ENCODE measurements around the gene ACAP3.

Gene ACAP3

DNA sequence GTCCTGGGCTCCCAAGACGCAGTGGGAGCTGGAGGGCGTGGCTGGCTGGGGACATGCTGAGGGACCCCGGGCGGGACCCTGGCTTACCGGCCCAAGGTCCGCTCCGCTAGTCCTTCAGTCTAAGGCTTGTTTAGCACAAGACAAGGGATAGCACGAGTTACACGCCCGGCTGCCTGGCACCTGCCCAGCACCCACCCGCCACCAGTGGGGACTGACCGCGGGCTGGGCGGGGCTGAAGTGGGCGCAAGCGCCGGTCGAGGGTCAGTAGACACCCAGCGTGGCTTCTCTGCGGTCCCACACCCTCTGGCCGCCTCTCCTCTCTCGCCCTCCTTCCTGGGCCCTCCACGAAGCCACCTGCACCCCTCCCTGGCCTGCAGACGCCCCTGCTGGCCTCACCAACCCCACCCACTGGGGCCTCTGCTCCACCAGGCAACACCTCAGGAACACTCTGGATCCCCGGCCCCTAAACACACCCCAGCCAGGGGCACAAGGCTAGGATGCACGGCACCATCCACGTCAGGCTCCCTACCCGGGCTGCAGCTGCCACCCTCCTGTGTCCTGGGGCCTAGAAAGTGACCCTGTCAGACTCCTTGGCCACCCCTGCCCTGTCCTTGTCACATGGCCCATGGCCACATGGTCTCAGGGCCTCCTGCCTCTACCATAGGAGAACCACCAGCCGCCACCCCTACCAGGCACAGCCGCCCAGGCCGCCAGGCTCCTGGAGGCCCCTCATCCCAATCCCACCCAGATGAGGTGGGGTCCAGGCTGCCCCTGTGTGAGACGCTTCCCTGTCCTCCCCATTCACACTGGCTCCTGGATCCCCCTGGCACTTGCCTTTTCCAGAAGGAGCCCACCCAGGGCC lies 29.4 kb upstream of the ACAP3 start:
- DNase-seq (ENCODE audit: low spot score): peak; percentile 26
- TF ChIP-seq, protein P1, sequence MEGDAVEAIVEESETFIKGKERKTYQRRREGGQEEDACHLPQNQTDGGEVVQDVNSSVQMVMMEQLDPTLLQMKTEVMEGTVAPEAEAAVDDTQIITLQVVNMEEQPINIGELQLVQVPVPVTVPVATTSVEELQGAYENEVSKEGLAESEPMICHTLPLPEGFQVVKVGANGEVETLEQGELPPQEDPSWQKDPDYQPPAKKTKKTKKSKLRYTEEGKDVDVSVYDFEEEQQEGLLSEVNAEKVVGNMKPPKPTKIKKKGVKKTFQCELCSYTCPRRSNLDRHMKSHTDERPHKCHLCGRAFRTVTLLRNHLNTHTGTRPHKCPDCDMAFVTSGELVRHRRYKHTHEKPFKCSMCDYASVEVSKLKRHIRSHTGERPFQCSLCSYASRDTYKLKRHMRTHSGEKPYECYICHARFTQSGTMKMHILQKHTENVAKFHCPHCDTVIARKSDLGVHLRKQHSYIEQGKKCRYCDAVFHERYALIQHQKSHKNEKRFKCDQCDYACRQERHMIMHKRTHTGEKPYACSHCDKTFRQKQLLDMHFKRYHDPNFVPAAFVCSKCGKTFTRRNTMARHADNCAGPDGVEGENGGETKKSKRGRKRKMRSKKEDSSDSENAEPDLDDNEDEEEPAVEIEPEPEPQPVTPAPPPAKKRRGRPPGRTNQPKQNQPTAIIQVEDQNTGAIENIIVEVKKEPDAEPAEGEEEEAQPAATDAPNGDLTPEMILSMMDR (IDR thresholded peaks at IDR 0.05; ENCODE audit: extremely low read depth, missing control alignments): no peak

- TF ChIP-seq, protein P1 (IDR thresholded peaks at IDR 0.05; ENCODE audit: extremely low read depth, missing control alignments): no peak
- DNase-seq (ENCODE audit: low spot score): no peak
Measured at GRCh38 chr1:1336446-1336845, 28.7 kb upstream of the ACAP3 start.

- TF ChIP-seq, protein P1 (IDR thresholded peaks at IDR 0.05; ENCODE audit: extremely low read depth, missing control alignments): no peak
- DNase-seq (ENCODE audit: low spot score): no peak
Measured at GRCh38 chr1:1335792-1336248, 28.1 kb upstream of the ACAP3 start.

DNA sequence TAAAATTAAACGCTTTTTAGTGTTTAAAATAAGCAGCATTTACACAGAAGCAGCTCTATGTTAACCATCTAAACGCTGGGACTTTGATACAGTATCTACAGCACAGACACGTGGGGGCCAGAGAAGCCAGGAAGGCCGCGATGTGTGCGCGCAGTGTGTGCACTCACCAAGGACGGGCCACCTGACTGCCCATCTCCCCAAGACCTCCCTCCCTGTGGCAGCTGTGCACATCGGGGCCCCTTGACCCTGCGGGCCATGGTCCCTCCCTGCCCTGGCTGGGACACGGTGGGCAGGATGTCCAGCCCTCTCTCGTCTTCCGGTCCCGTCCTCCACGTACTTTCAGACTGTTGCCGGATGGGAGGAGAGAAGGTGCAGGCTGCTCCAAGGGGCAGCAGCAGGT lies 27.6 kb upstream of the ACAP3 start:
- TF ChIP-seq, protein P1 (IDR thresholded peaks at IDR 0.05; ENCODE audit: extremely low read depth, missing control alignments): no peak
- DNase-seq (ENCODE audit: low spot score): no peak

GRCh38 chr1:1334835-1335234 lies 27.1 kb upstream of the ACAP3 start:
- TF ChIP-seq, protein P1 (IDR thresholded peaks at IDR 0.05; ENCODE audit: extremely low read depth, missing control alignments): no peak
- DNase-seq (ENCODE audit: low spot score): no peak

- TF ChIP-seq, protein P1 (IDR thresholded peaks at IDR 0.05; ENCODE audit: extremely low read depth, missing control alignments): no peak
- no peak for DNase-seq (ENCODE audit: low spot score)
Measured at GRCh38 chr1:1333551-1334241, 26.0 kb upstream of the ACAP3 start.

Measured in GM20000 (cell line).